Fibroblast of pulmonary artery (primary cell): ENCODE data around the gene KIF11.

Source experiments
- DNase-seq: peaks from one replicate; pipeline ENCODE4 v3.0.0-alpha.2; 2010; ENCODE audit warnings: low read depth
- H3K4me3 ChIP-seq: replicated peaks from 2 replicates; pipeline ENCODE4 v1.5.1; 2011; ENCODE audit warnings: low read depth, mild to moderate bottlenecking, control low read depth, low read length, moderate library complexity
- CTCF ChIP-seq: IDR thresholded peaks from 2 replicates; pipeline ENCODE4 v1.5.1; 2011; ENCODE audit warnings: mild to moderate bottlenecking, control low read depth, low read length, inconsistent platforms; ENCODE audit errors: missing control alignments

Gene KIF11

GRCh38 chr10:92697663-92698511 lies 105.0 kb downstream of the KIF11 start:
- DNase-seq = no peak
- TF ChIP-seq CTCF = no peak
- H3K4me3 ChIP-seq = no peak overlapping the region

- DNase-seq = no peak
- TF ChIP-seq CTCF = no peak
- H3K4me3 ChIP-seq = peak overlapping the region; percentile 46
Measured at GRCh38 chr10:92699193-92699517, 106.2 kb downstream of the KIF11 start.

GRCh38 chr10:92699518-92700381 lies 106.8 kb downstream of the KIF11 start:
- peak overlapping the region; percentile 46 for H3K4me3 ChIP-seq
- peak; percentile 47 for DNase-seq
- TF ChIP-seq CTCF = no peak

- H3K4me3 ChIP-seq = no peak overlapping the region
- DNase-seq = no peak
- no peak for TF ChIP-seq CTCF
Measured at GRCh38 chr10:92702301-92702916, 109.5 kb downstream of the KIF11 start.
